HAP-1 (cell line): ENCODE measurements around the gene EPHB2.

Experiments
- DNase-seq, 2 experiments: peaks; one replicate each; pipeline ENCODE4 v3.0.0-alpha.2; 2016 to 2020; ENCODE audit warnings: low spot score in 2 of 2
- H3K27me3 ChIP-seq: fragments of 250-450 bp; sonication (Bioruptor Pico); 2 replicates; pipeline ENCODE4 v1.5.1; 2020; ENCODE audit warnings: low read depth, mild to moderate bottlenecking, moderate library complexity
- H3K36me3 ChIP-seq: fragments of 250-450 bp; sonication (Bioruptor Pico); replicated peaks from 2 replicates; pipeline ENCODE4 v1.5.1; 2020; ENCODE audit warnings: mild to moderate bottlenecking
- H3K4me1 ChIP-seq: fragments of 250-450 bp; sonication (Bioruptor Pico); 2 replicates; pipeline ENCODE4 v1.5.1; 2020; ENCODE audit warnings: mild to moderate bottlenecking
- H3K4me3 ChIP-seq: fragments of 250-450 bp; sonication (Bioruptor Pico); 2 replicates; pipeline ENCODE4 v1.5.1; 2020; ENCODE audit warnings: mild to moderate bottlenecking, moderate library complexity
- H3K9me3 ChIP-seq: fragments of 250-450 bp; sonication (Bioruptor Pico); 2 replicates; pipeline ENCODE4 v1.5.1; 2020; ENCODE audit warnings: mild to moderate bottlenecking, moderate library complexity
- in situ Hi-C: fragments of 300-500 bp; cut with MboI; formaldehyde crosslinking; loops from 3 replicates; pipeline ENCODE4 v1.14.3; 2020; ENCODE audit warnings: low sequenced_read_pairs, inconsistent platforms, mixed read lengths

Gene EPHB2

GRCh38 chr1:22804969-22805671 is 94.5 kb downstream of the EPHB2 start:
- Histone ChIP-seq H3K27me3 (no peaks in the 10 kb centered on the region), H3K4me3 (no peak overlapping the region), H3K4me1 (no peaks in the 10 kb centered on the region), H3K9me3 (no peaks in the 10 kb centered on the region), H3K36me3 (no peaks in the 10 kb centered on the region)
- in situ Hi-C loops, result no loop called here
- no peak for DNase-seq

- no peaks in the 10 kb centered on the region for H3K27me3 ChIP-seq
- H3K36me3 ChIP-seq, result no peaks in the 10 kb centered on the region
- H3K9me3 ChIP-seq, result no peaks in the 10 kb centered on the region
- no peak for DNase-seq
- H3K4me1 ChIP-seq, result no peaks in the 10 kb centered on the region
- in situ Hi-C loops, result no loop called here
- H3K4me3 ChIP-seq, result no peak overlapping the region
Measured at GRCh38 chr1:22805672-22806038, 95.0 kb downstream of the EPHB2 start.

- DNase-seq, result peak in 1 of 2 experiments; percentile 39
- in situ Hi-C loops, result no loop called here
- Histone ChIP-seq H3K36me3 (no peaks in the 10 kb centered on the region), H3K4me1 (no peaks in the 10 kb centered on the region), H3K27me3 (no peaks in the 10 kb centered on the region), H3K9me3 (no peaks in the 10 kb centered on the region), H3K4me3 (no peak overlapping the region)
Measured at GRCh38 chr1:22806584-22806983, 95.9 kb downstream of the EPHB2 start.

- no peak for DNase-seq
- no peaks in the 10 kb centered on the region for H3K27me3 ChIP-seq
- no peaks in the 10 kb centered on the region for H3K9me3 ChIP-seq
- H3K4me1 ChIP-seq, result no peaks in the 10 kb centered on the region
- in situ Hi-C loops, result no loop called here
- no peaks in the 10 kb centered on the region for H3K36me3 ChIP-seq
- H3K4me3 ChIP-seq, result no peak overlapping the region
Measured at GRCh38 chr1:22807340-22807739, 96.7 kb downstream of the EPHB2 start.

GRCh38 chr1:22808186-22808675 is 97.6 kb downstream of the EPHB2 start:
- Histone ChIP-seq H3K27me3 (no peaks in the 10 kb centered on the region), H3K36me3 (no peaks in the 10 kb centered on the region), H3K4me3 (no peak overlapping the region), H3K9me3 (no peaks in the 10 kb centered on the region), H3K4me1 (no peaks in the 10 kb centered on the region)
- in situ Hi-C loops, result no loop called here
- no peak for DNase-seq

- no peaks in the 10 kb centered on the region for H3K4me1 ChIP-seq
- no peaks in the 10 kb centered on the region for H3K9me3 ChIP-seq
- H3K27me3 ChIP-seq, result no peaks in the 10 kb centered on the region
- in situ Hi-C loops, result no loop called here
- H3K36me3 ChIP-seq, result no peaks in the 10 kb centered on the region
- DNase-seq, result no peak
- H3K4me3 ChIP-seq, result no peak overlapping the region
Measured at GRCh38 chr1:22808676-22809483, 98.2 kb downstream of the EPHB2 start.

GRCh38 chr1:22809783-22810182 is 99.1 kb downstream of the EPHB2 start:
- no peaks in the 10 kb centered on the region for H3K36me3 ChIP-seq
- H3K27me3 ChIP-seq, result no peaks in the 10 kb centered on the region
- no peak overlapping the region for H3K4me3 ChIP-seq
- no peaks in the 10 kb centered on the region for H3K9me3 ChIP-seq
- in situ Hi-C loops, result no loop called here
- DNase-seq, result no peak
- no peaks in the 10 kb centered on the region for H3K4me1 ChIP-seq

- H3K4me3 ChIP-seq, result no peak overlapping the region
- H3K36me3 ChIP-seq, result no peaks in the 10 kb centered on the region
- H3K4me1 ChIP-seq, result no peaks in the 10 kb centered on the region
- no peak for DNase-seq
- in situ Hi-C loops, result no loop called here
- no peaks in the 10 kb centered on the region for H3K27me3 ChIP-seq
- H3K9me3 ChIP-seq, result no peaks in the 10 kb centered on the region
Measured at GRCh38 chr1:22810378-22810777, 99.7 kb downstream of the EPHB2 start.

GRCh38 chr1:22812092-22812880 is 101.6 kb downstream of the EPHB2 start:
- in situ Hi-C loops, result no loop called here
- Histone ChIP-seq H3K36me3 (no peaks in the 10 kb centered on the region), H3K4me3 (no peak overlapping the region), H3K9me3 (no peaks in the 10 kb centered on the region), H3K4me1 (no peaks in the 10 kb centered on the region), H3K27me3 (no peaks in the 10 kb centered on the region)
- no peak for DNase-seq

- no peaks in the 10 kb centered on the region for H3K9me3 ChIP-seq
- H3K4me3 ChIP-seq, result no peak overlapping the region
- H3K27me3 ChIP-seq, result no peaks in the 10 kb centered on the region
- DNase-seq, result no peak
- in situ Hi-C loops, result no loop called here
- no peaks in the 10 kb centered on the region for H3K36me3 ChIP-seq
- H3K4me1 ChIP-seq, result no peaks in the 10 kb centered on the region
Measured at GRCh38 chr1:22812993-22813790, 102.6 kb downstream of the EPHB2 start.

- Histone ChIP-seq H3K9me3 (no peaks in the 10 kb centered on the region), H3K4me1 (no peaks in the 10 kb centered on the region), H3K36me3 (no peaks in the 10 kb centered on the region), H3K27me3 (no peaks in the 10 kb centered on the region), H3K4me3 (no peak overlapping the region)
- in situ Hi-C loops, result no loop called here
- no peak for DNase-seq
Measured at GRCh38 chr1:22814176-22815042, 103.8 kb downstream of the EPHB2 start.

- Histone ChIP-seq H3K27me3 (no peaks in the 10 kb centered on the region), H3K4me3 (no peak overlapping the region), H3K36me3 (no peaks in the 10 kb centered on the region)
Measured at GRCh38 chr1:22815043-22815365, 104.4 kb downstream of the EPHB2 start.

More at GRCh38 chr1:22815043-22815365, 104.4 kb downstream of the EPHB2 start:
- Histone ChIP-seq H3K4me1 (no peaks in the 10 kb centered on the region), H3K9me3 (no peaks in the 10 kb centered on the region)
- DNase-seq, result no peak
- in situ Hi-C loops, result no loop called here
